Activated T-cell treated with anti-CD3 and anti-CD28 coated beads, Interleukin-2, amount 50 U/mL, for 1 hour (primary cell): ENCODE data around the gene PRR14L.
"Not testable (repeated sequence)": the region's sequence is repeated elsewhere in the genome, so short reads cannot be mapped to it uniquely, and the experiment has no call there.

ENCODE experiments used
- DNase-seq: peaks from one replicate; pipeline ENCODE4 v3.0.0-alpha.2; 2020

PRR14L gene

DNA sequence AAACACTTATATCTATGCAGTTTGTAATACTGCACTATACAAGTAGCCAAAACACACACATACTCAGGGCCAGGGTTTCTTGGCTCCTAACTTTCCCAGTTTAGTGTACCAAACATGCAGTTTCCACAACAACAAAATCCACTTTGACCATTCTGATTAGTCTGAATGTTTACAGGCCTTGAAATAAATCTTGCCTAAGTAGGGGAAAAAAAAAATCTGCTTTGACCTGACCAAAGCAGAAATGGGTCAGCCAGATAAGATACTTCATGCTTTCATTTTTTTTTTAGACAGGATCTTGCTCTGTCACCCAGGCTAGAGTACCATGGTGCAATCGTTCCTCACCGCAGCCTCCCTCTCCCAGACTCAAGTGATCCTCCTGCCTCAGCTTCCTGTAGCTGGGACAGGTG, 10.1 kb downstream of the PRR14L start:
- no peak for DNase-seq

DNA sequence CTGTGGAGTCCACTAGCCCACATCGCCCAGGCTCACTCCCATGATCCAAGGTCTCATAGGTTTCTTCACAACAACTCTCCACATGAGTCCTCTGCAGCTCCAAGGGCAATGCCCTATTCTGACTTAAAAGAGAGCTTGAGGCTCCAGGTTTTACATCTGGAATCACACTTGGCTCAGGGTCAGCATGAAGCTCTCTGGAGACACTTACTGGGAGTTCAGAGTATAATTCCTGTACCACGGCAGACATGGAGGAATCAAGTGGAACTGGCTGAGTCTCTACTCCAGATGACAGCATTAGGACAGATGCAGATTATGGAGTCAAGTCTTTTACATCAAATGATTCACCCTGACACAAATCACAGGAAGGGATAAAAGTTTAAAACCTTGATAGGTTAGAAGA, 11.4 kb downstream of the PRR14L start:
- DNase-seq: no peak

DNA sequence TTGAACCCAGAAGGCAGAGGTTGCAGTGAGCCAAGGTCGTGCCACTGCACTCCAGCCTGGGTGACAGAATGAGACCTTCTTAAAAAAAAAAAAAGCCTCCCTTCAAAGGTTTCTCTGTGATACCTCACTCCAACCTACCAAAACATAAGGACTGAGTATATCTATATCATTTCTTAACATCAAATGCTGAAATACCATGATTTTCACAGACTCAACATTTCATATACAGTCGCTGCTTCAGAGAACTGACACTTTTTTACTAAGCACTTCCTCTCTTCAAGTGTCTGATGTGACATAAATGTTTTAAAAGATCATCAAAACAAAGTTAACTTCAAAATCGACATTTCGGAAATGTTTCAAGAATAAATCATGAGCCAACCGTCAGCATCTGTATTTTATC, 12.0 kb downstream of the PRR14L start:
- DNase-seq: no peak

DNA sequence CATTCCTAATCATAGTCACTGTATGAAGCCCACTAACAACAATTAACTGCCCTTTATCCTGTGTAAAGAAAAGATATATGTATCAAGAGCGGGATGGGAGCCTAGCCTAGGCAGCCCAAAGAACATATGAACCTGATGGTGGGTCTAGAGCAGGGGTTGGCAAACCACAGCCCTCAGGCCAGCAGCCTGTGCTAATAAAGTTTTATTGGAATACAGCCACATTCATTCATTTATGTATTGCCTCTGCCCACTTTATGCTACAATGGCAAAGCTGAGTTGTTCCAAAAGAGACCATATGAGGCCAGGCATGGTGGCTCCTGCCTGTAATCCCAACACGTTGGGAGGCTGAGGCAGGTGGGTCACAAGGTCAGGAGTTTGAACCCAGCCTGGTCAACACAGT, 13.5 kb downstream of the PRR14L start:
- DNase-seq: no peak

DNA sequence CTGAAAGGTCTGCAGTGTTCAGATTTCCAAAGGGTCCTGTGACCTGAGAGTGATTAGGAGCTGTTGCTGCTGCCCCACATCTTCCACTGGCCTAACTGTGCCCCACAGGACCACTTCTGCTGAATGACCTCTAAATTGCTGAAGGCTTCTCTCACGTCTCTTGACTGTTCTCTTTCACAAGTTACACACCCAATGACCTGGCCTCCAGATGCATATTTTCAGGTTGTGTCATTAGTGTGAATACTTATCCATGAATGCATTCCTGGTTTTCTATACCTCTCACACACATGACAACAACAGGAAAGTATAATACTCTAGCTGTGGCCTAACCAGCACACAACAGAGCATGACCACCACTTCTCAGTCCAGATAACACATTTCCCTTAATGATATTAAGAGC, 15.4 kb downstream of the PRR14L start:
- no peak for DNase-seq

DNA sequence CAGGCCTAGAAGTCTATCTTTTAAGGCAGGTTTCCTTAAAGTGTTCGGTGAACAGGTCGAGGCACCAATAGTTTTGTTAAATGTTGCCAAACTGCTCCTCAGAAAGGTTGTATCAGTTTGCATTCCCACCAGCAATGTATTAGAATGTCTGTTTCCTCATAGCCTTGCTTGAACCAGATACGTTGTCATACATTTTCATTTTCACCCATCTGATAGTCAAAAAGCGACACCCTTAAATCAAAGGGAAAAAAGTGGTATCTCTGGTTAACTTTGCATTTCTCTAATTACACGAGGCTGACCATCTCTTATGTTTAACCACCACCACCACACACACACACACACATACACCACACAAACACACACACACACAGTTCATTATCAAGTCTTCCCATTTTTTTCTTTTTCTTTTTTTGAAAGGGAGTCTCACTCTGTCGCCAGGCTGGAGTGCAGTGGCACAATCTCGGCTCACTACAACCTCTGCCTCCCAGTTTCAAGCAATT, 16.3 kb downstream of the PRR14L start:
- no peak for DNase-seq

- no peak for DNase-seq
Observed at GRCh38 chr22:31732089-31732829, 17.7 kb downstream of the PRR14L start.

DNA sequence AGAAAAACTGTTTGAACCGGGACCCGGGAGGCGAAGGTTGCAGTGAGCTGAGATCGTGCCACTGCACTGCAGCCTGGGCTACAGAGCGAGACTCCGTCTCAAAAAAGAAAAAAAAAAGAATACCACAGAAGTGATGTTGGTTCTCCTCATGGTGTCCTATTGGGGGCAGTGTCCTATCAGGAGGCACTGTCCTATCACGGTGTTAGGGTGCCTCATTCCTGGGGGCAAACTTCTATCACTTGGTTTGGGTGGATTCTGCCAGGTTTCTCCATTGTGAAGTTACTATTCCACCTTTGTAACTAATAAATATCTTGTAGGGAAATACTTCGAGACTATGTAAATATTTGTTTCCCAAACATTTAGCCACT, 19.6 kb downstream of the PRR14L start:
- DNase-seq: no peak

DNA sequence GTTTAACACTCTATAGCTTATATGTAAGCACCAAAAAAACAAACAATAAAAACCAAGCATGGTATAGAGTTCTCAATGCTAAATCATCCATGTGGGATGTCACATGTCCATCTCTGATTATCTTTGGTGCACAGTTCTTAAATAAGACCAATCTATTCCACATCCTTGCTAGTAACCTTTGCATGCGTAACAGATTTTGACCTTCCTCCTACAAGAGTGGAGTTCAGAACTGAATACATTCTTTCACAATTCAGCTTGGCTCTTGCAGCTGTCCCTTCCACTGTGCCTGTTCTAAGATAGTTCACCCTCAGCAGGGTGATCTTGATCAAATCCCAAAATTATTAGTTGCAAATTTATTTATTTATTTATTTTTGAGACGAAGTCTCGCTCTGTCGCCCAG, 21.1 kb downstream of the PRR14L start:
- no peak for DNase-seq

DNA sequence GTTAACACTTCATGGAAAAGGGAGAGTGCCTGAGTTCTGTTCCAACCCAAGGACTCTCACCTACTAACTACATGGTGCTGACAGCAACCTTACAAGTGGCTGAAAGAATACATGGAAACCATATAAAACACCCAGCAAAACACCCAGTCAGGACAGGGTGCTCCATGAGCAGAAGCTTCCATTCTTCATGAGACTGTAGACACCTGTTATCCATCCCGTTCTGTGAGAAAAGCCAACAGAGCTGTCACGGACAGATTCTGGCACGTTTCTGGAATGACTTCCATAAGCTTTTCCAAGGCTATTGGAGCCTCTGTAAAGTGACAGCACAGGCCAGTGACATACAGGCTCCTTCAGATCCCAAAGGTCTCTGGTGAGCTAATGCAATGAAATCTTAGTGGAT, 23.2 kb downstream of the PRR14L start:
- no peak for DNase-seq

GRCh38 chr22:31723723-31724122, 26.2 kb downstream of the PRR14L start:
- DNase-seq: no peak

DNA sequence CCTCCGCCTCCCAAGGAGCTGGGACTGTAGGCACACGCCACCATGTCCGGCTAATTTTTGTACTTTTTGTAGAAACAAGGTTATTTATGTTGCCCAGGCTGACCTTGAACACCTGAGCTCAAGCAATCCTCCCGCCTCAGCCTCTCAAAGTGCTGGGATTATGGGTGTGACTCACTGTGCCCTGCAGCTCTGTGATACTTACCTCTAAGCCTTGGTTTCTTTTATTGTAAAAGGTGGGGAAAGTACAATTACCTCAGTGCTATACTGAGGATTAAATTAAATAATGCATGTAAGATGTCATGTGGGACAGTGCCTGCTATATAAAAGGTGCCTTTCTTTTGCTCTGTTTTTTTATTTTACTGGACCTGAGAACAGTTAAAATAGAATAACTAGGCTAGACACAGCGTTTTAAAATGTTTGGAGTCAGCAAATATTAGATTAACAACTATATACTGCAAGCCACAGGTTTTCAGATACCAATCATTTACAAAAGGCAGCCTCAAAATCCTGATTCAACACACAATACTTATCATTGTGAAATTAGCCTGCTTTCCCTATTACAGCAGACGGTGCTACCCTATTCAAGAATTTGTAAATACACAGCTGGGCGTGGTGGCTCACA, 30.0 kb downstream of the PRR14L start:
- DNase-seq: no peak

DNA sequence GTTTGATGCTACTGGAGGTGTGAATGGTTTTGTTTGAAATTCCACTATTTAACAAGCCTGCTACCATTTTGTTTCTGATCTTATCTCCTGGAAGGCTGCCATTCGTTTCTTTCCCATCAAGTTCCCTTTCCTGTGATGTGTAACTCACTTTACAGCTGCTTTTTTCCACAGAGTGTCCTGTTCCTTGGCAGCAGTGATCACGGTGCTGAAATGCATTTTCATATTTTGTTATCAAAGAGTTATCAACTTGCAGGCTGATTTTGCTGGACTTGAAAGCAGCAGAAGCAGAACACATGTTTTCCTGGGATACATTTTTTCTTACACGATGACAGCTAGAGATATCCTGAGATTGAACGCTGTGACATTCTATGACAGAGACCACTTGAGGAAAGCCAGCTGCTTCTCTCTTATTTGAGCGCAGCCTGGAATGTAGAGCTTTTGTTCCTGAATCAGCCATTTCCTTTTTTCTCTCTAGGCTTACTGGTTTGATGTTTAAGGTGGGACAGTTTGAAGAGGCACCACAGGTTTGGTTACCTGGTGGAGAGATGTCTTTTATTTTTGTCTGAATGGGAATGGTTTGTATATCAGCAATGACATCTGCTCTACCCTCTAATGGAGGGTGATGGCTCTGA, 34.7 kb downstream of the PRR14L start:
- no peak for DNase-seq

DNA sequence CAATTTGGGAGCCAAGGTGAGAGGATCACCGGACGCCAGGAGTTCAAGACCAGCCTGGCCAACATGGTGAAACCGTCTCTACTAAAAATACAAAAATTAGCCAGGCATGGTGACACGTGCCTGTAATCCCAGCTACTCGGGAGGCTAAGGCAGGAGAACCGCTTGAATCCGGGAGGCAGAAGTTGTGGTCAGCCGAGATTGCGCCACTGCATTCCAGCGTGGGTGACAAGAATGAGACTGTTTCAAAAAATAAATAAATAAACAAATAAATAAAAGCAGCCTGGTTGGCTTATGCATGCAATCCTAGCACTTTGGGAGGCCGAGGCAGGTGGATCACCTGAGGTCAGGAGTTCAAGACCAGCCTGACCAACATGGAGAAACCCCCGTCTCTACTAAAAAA, 38.7 kb downstream of the PRR14L start:
- DNase-seq: not testable (repeated sequence)

DNA sequence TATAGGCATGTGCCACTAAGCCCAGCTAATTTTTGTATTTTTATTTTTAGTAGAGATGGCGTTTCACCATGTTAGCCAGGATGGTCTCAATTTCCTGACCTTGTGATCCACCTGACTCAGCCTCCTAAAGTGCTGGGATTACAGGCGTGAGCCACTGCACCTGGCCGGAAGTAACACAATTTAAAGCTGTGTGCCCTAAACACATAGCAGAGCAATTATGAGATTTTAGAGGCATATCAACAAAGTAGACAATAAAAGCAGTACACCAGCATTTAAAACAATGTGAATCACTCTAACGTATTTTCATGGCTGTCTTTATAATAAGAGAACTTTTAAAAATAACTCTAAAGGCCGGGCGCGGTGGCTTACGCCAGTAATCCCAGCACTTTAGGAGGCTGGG, 42.4 kb downstream of the PRR14L start:
- no peak for DNase-seq

- DNase-seq: no peak
Observed at GRCh38 chr22:31695423-31695822, 54.5 kb downstream of the PRR14L start.

- DNase-seq: not testable (repeated sequence)
Observed at GRCh38 chr22:31694046-31694445, 55.9 kb downstream of the PRR14L start.

GRCh38 chr22:31692186-31692886, 57.6 kb downstream of the PRR14L start:
- DNase-seq: no peak

DNA sequence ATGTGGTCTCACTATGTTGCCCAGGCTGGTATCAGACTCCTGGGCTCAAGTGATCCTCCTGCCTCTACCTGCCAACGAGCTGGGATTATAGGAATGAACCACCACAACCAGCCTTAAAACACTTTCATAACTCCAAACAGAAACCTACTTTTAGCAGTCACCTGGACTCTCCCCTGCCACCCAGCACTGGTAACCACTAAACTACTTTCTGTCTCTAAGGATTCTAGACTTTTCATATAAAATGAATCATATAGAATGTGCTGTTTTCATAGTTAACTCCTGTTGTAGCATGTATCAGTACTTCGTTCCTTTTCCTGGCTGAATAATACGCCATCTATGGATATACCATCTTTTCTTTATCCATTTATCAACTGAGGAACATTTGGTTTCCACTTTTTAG, 58.5 kb downstream of the PRR14L start:
- no peak for DNase-seq

GRCh38 chr22:31683181-31684105, 66.5 kb downstream of the PRR14L start:
- no peak for DNase-seq

DNA sequence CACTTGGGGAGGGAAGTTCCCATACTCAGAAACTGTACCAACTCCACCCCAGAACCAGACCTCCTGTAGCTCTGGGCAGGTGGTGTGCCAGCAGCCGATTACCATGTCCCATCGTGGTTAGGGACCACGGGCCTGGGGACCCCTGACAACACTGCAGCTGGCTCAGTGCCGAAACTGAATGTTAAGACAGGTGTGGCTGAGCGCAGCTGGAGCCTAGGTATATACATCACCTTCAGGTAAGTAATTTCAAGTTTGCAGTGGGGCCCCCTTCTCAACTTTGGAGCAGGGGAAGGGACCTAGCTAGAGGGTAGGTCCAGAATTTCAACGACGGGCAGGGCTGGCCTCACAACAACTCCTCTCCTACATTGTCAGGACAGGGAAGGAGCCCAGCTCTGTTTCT, 67.2 kb downstream of the PRR14L start:
- no peak for DNase-seq
